IPS-20b (cell line): ENCODE results near the gene C16orf54.
"Not testable (repeated sequence)": the region's sequence is repeated elsewhere in the genome, so short reads cannot be mapped to it uniquely, and the experiment has no call there.

ENCODE experiments used
- H3K27ac ChIP-seq: one replicate; pipeline ENCODE4 v1.5.1; 2013; ENCODE audit warnings: low read length
- H3K27me3 ChIP-seq: 2 replicates; pipeline ENCODE4 v1.6.1; 2013; ENCODE audit warnings: mild to moderate bottlenecking, low read length, inconsistent platforms; ENCODE audit not compliant: insufficient read depth
- H3K36me3 ChIP-seq: 2 replicates; pipeline ENCODE4 v1.6.1; 2013; ENCODE audit warnings: low read depth, mild to moderate bottlenecking, inconsistent platforms, low read length, moderate library complexity; ENCODE audit not compliant: insufficient read depth
- H3K4me1 ChIP-seq: 2 replicates; pipeline ENCODE4 v1.6.1; 2013; ENCODE audit warnings: mild to moderate bottlenecking, control low read depth, inconsistent platforms, low read length, moderate library complexity; ENCODE audit not compliant: insufficient read depth
- H3K4me3 ChIP-seq: 2 replicates; pipeline ENCODE4 v1.5.1; 2013; ENCODE audit warnings: mild to moderate bottlenecking, low read length, inconsistent platforms
- H3K9ac ChIP-seq: 2 replicates; pipeline ENCODE4 v1.6.1; 2013; ENCODE audit warnings: low read depth, mild to moderate bottlenecking, inconsistent platforms, low read length, moderate library complexity
- H3K9me3 ChIP-seq: 2 replicates; pipeline ENCODE4 v1.6.1; 2013; ENCODE audit warnings: mild to moderate bottlenecking, low read depth, low read length, inconsistent platforms; ENCODE audit not compliant: insufficient read depth

The C16orf54 gene

GRCh38 chr16:29699324-29700219 is 46.2 kb downstream of the C16orf54 start:
- Histone ChIP-seq H3K4me1 (no peaks in the 10 kb centered on the region), H3K9me3 (no peaks in the 10 kb centered on the region), H3K36me3 (peaks cover 16% of the 10 kb centered on the region), H3K4me3 (no peak overlapping the region), H3K27ac (no peak overlapping the region), H3K27me3 (no peaks in the 10 kb centered on the region), H3K9ac (no peak overlapping the region)

DNA sequence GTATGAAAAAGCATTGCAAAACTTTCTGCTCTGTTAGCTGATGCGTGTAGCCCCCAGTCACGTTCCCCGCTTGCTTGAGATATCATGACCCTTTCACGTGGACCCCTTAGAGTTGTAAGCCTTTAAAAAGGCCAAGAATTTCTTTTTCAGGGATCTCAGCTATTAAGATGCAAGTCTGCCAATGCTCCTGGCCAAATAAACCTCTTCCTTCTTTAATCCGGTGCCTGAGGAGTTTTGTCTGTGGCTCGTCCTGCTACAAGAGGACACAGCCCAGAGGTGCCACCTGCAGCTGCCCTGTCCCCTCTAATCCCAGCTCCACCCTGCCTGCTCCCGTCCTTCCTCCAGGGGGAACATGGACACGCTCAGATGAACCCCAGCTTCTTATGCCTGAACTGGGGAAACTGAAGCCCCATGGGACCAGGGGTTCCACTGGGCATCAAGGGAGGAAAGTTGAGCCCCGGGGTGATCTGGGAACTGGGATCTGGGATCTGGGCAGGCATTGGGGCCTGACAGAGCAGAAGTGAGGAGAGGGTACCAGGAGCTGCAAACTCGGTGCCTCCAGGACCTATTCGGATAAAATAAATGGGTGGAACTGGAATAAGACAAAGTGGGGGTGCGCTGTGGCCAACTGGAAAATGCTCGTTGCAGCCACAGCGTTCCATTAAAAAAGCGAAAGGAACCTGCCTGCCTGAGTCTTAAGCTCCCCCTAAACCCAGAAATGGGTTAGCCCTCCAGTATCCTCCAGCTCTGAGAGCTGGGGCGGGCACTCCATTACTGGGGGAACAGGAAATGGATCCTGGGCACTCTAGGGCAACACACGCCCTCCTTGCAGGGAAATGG is 47.1 kb downstream of the C16orf54 start:
- Histone ChIP-seq H3K4me1 (no peaks in the 10 kb centered on the region), H3K4me3 (no peak overlapping the region), H3K9me3 (no peaks in the 10 kb centered on the region), H3K36me3 (peaks cover 16% of the 10 kb centered on the region), H3K27me3 (no peaks in the 10 kb centered on the region), H3K27ac (no peak overlapping the region), H3K9ac (no peak overlapping the region)

DNA sequence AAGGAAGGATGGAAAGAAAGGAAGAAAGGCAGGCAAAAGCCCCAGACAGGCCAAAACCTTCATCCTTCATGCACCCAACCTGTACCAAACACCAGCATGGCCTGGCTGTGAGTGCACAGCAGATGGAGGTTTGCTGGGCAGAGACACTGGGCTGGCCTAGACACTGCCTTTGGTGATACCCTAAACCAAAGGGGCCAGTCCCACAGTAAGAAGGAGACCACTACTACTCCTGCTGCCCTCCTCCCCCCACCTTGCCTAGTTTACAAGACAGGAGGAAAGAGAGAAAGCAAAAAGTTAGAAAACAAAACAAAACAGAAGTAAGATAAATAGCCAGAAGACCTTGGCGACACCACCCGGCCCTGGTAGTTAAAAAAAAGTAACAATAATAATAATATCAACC is 47.7 kb downstream of the C16orf54 start:
- Histone ChIP-seq H3K27ac (no peak overlapping the region), H3K9ac (no peak overlapping the region), H3K36me3 (peaks cover 16% of the 10 kb centered on the region), H3K4me3 (no peak overlapping the region), H3K27me3 (no peaks in the 10 kb centered on the region), H3K4me1 (no peaks in the 10 kb centered on the region), H3K9me3 (no peaks in the 10 kb centered on the region)

GRCh38 chr16:29697391-29697790 is 48.4 kb downstream of the C16orf54 start:
- peaks cover 16% of the 10 kb centered on the region for H3K36me3 ChIP-seq
- H3K4me3 ChIP-seq: no peak overlapping the region
- H3K4me1 ChIP-seq: no peaks in the 10 kb centered on the region
- no peaks in the 10 kb centered on the region for H3K27me3 ChIP-seq
- no peaks in the 10 kb centered on the region for H3K9me3 ChIP-seq
- no peak overlapping the region for H3K9ac ChIP-seq
- no peak overlapping the region for H3K27ac ChIP-seq

DNA sequence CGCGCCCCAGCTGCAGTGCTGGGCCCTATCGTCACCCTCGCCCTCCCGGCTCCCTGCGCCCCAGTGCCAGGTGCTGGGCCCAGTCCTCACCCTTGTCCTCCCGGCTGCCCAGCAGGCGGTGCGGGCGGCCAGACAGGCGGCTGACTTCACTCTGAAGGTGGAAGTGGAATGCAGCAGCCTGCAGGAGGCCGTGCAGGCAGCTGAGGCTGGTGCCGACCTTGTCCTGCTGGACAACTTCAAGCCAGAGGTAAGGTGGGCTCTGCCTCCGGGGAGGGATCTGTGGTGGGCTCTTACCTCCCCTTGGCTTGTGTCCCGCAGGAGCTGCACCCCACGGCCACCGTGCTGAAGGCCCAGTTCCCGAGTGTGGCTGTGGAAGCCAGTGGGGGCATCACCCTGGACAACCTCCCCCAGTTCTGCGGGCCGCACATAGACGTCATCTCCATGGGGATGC is 48.9 kb downstream of the C16orf54 start:
- Histone ChIP-seq H3K9ac (no peak overlapping the region), H3K4me1 (no peaks in the 10 kb centered on the region), H3K36me3 (peaks cover 16% of the 10 kb centered on the region), H3K27me3 (no peaks in the 10 kb centered on the region), H3K9me3 (no peaks in the 10 kb centered on the region), H3K27ac (no peak overlapping the region), H3K4me3 (no peak overlapping the region)

GRCh38 chr16:29695675-29696074 is 50.1 kb downstream of the C16orf54 start:
- not testable (repeated sequence) for H3K9ac ChIP-seq, H3K4me3 ChIP-seq, H3K27me3 ChIP-seq, H3K27ac ChIP-seq, H3K4me1 ChIP-seq, H3K9me3 ChIP-seq
- peaks cover 16% of the 10 kb centered on the region for H3K36me3 ChIP-seq

DNA sequence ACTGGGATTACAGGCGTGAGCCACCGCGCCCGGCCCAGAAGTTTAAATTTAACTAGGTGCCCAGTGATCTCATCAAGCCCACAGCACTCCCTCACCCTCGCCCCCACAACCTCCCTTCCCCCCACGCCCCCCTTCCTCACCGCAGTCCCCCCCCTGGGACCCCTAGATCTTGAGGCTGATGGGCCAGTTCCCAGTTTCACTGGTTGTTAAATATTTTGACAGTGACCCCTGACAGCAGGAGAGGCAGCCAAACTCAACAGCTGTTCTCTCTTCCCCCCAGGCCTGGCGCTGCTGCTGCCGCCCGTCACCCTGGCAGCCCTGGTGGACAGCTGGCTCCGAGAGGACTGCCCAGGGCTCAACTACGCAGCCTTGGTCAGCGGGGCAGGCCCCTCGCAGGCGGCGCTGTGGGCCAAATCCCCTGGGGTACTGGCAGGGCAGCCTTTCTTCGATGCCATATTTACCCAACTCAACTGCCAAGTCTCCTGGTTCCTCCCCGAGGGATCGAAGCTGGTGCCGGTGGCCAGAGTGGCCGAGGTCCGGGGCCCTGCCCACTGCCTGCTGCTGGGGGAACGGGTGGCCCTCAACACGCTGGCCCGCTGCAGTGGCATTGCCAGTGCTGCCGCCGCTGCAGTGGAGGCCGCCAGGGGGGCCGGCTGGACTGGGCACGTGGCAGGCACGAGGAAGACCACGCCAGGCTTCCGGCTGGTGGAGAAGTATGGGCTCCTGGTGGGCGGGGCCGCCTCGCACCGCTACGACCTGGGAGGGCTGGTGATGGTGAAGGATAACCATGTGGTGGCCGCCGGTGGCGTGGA is 51.2 kb downstream of the C16orf54 start:
- H3K36me3 ChIP-seq: peaks cover 16% of the 10 kb centered on the region
- no peaks in the 10 kb centered on the region for H3K27me3 ChIP-seq
- H3K9me3 ChIP-seq: no peaks in the 10 kb centered on the region
- no peaks in the 10 kb centered on the region for H3K4me1 ChIP-seq
- H3K27ac ChIP-seq: no peak overlapping the region
- H3K4me3 ChIP-seq: no peak overlapping the region
- H3K9ac ChIP-seq: no peak overlapping the region

DNA sequence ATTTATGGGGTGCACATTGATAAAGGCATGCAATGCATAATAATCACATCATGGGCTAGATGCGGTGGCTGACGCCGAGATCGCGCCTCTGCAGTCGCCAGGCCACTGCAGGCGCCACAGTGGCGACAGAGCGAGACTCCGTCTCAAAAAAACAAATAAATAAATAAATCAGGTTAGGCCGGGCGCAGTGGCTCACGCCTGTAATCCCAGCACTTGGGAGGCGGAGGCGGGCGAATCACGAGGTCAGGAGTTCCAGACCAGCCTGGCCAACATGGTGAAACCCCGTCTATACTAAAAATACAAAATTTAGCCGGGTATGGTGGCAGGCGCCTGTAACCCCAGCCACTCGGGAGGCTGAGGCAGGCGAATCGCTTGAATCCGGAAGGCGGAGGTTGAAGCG is 53.2 kb downstream of the C16orf54 start:
- not testable (repeated sequence) for H3K27ac ChIP-seq, H3K9ac ChIP-seq, H3K27me3 ChIP-seq, H3K9me3 ChIP-seq, H3K4me1 ChIP-seq, H3K4me3 ChIP-seq
- H3K36me3 ChIP-seq: peaks cover 15% of the 10 kb centered on the region
